Prostate gland (tissue), 2 donors: ENCODE results near the gene CFAP99. TPM values are rescaled to one million over a fixed set of nuclear protein-coding genes. Genes with fewer than 3 reads are reported as not detected.
A peak's percentile ranks its signal among the peaks of the same experiment; 100 is the strongest.

Experiments
- DNase-seq: peaks from one replicate; pipeline ENCODE4 v3.0.0-alpha.2; 2019; ENCODE audit warnings: low spot score
- H3K27ac ChIP-seq, 2 donors: fragments of 200-600 bp; sonication (generic); 2 replicates each; pipeline ENCODE4 v1.5.1; 2017 to 2019
- H3K27me3 ChIP-seq: fragments of 200-600 bp; sonication (generic); replicated peaks from 2 replicates; pipeline ENCODE4 v1.5.1; 2019; ENCODE audit not compliant: insufficient read depth
- H3K36me3 ChIP-seq, 2 donors: fragments of 200-600 bp; sonication (generic); 1 replicate in 1 of 2; 2 replicates in 1 of 2; pipeline versions ENCODE4 v1.5.1 to v1.8.1; 2017 to 2019
- H3K4me1 ChIP-seq: fragments of 200-600 bp; sonication (generic); replicated peaks from 2 replicates; pipeline ENCODE4 v1.5.1; 2019
- H3K4me3 ChIP-seq, 2 donors: fragments of 200-600 bp; sonication (generic); 2 replicates each; pipeline ENCODE4 v1.5.1; 2017 to 2019
- H3K9me3 ChIP-seq: fragments of 200-600 bp; sonication (generic); 2 replicates; pipeline ENCODE4 v1.5.1; 2017
- POLR2A ChIP-seq: fragments of 450-650 bp; IDR thresholded peaks from one replicate; pipeline ENCODE4 v1.6.1; 2016; ENCODE audit warnings: antibody characterized with exemption, mild to moderate bottlenecking
- POLR2AphosphoS5 ChIP-seq: sonication (generic); formaldehyde crosslinking; IDR thresholded peaks from one replicate; pipeline ENCODE4 v1.6.1; 2017; ENCODE audit warnings: antibody characterized with exemption
- WGBS: methylation state at CpG from one replicate; pipeline ENCODE4 v1.1.5; 2018; 5-methylcytosine and 5-hydroxymethylcytosine counted together
- intact Hi-C: fragments of 100-400 bp; cut with DNase I; formaldehyde crosslinking; loops from one replicate; pipeline ENCODE4 v1.14.2; 2022
- total RNA-seq, 2 donors: library from RNA; depleted of rRNA; stranded (reverse); fragments of >200 nt; gene quantifications; one replicate each; pipeline ENCODE4 v1.1.0, GENCODE V29; 2016
- TF ChIP-seq, protein P1 (sequence below), 4 experiments: fragments of 200-600 bp in 2 of 4; fragments of 450-650 bp in 2 of 4; sonication (generic) in 2 of 4; IDR thresholded peaks; 1 replicate in 3 of 4; 2 replicates in 1 of 4; pipeline ENCODE4 v1.5.1; 2016 to 2019; ENCODE audit warnings: antibody characterized with exemption in 4 of 4, mild to moderate bottlenecking in 2 of 4, moderate library complexity in 2 of 4

The CFAP99 gene
- total RNA-seq, 2 donors from 2014 or later: 0.18 to 7.4 TPM

DNA sequence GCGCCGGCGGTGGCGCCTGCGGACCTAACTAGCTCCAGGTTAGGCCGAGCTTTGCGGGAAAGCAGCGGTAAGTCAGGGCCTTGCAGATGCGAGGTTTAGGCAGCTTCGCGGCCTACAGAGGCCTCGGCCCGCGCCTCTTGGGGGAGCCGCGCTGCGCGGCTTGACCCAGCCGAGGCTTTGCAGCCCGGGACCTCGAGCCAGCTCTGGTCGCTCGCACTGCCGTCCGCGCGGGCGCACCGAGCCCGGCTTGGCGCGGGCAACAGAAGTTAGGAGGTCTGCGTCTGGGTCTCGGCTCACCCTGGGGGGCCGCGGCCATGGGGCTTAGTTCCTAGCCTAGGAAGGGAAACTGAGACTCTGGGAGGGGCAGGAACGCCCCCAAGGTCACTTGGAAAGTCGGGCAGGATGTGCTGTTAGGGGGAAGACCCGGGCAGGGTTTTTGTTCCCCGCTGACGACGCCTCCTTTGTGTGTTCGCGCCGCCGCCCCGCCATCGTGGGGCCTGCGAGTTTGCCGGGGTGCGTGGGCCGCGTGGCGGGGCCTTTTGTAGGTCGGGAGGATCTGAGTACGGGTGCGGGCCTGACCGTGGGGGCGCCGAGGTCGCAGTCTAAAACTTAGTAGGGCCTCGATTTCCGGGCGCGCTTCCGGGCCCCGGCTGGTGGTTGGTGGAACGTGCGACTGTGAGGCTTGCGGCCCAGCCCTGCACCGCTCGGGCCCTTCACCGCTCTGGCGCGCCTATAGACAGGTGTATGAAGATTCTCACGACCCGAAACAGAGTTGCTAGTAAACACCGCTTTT, 50.6 kb downstream of the CFAP99 start:
- intact Hi-C loops: loop anchor here (5.0 to 10.0 kb wide), 2 partner anchors 52 to 395 kb away; partner anchors contain the start of genes CFAP99 and ZFYVE28
- Histone ChIP-seq H3K4me1 (no peaks in the 10 kb centered on the region), H3K36me3 (no peaks in the 10 kb centered on the region), H3K27me3 (no peaks in the 10 kb centered on the region), H3K9me3 (no peaks in the 10 kb centered on the region), H3K4me3 (peak overlapping the region; percentile 91 to 92), H3K27ac (peak overlapping the region; percentile 87 to 93)
- TF ChIP-seq, protein P1, sequence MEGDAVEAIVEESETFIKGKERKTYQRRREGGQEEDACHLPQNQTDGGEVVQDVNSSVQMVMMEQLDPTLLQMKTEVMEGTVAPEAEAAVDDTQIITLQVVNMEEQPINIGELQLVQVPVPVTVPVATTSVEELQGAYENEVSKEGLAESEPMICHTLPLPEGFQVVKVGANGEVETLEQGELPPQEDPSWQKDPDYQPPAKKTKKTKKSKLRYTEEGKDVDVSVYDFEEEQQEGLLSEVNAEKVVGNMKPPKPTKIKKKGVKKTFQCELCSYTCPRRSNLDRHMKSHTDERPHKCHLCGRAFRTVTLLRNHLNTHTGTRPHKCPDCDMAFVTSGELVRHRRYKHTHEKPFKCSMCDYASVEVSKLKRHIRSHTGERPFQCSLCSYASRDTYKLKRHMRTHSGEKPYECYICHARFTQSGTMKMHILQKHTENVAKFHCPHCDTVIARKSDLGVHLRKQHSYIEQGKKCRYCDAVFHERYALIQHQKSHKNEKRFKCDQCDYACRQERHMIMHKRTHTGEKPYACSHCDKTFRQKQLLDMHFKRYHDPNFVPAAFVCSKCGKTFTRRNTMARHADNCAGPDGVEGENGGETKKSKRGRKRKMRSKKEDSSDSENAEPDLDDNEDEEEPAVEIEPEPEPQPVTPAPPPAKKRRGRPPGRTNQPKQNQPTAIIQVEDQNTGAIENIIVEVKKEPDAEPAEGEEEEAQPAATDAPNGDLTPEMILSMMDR (IDR thresholded peaks at IDR 0.05): peak in 1 of 4 experiments; percentile 5
- no peak for TF ChIP-seq POLR2AphosphoS5
- under 1% methylated on average over 61 of the region's 78 CpGs for WGBS
- peak; percentile 23 for DNase-seq

DNA sequence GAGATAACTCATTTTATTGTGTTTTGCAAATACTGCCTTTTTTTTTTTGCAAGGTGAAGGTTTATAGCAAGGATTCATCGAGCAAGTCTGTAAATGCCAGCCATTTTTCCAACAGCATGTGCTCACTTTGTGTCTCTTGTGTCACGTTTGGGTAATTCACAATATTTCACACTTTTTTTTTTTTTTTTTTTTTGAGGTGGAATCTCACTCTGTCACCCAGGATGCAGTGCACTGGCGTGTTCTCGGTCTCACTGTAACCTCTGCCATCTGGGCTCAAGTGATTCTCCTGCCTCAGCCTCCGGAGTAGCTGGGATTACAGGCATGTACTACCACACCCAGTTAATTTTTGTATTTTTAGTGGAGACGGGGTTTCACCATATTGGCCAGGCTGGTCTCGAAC, 52.0 kb downstream of the CFAP99 start:
- Histone ChIP-seq H3K4me1 (no peaks in the 10 kb centered on the region), H3K9me3 (no peaks in the 10 kb centered on the region), H3K27me3 (no peaks in the 10 kb centered on the region), H3K4me3 (no peak overlapping the region), H3K36me3 (no peaks in the 10 kb centered on the region), H3K27ac (no peak overlapping the region)
- TF ChIP-seq, protein P1 (IDR thresholded peaks at IDR 0.05): no peak
- TF ChIP-seq POLR2A (no peak), POLR2AphosphoS5 (no peak)
- WGBS: 76% methylated on average over 7 of the region's 7 CpGs
- intact Hi-C loops: no loop called here
- no peak for DNase-seq

DNA sequence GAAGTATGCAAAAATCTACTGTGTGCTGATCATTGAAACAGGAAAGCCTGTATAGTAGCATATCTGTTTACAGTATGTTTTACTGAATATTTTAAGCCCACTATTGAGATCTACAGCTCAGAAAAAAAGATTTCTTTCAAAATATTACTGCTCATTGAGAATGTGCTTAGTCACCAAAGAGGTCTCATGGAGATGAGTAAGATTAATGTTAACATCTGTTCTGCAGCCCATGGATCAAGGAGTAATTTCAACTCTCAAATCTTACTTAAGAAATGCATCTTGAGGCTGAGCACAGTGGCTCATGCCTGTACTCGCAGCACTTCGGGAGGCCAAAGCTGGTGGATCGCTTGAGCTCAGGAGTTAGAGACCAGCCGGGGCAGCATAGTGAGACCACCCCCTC, 53.4 kb downstream of the CFAP99 start:
- Histone ChIP-seq H3K4me1 (no peaks in the 10 kb centered on the region), H3K27me3 (no peaks in the 10 kb centered on the region), H3K36me3 (no peaks in the 10 kb centered on the region), H3K4me3 (no peak overlapping the region), H3K27ac (no peak overlapping the region), H3K9me3 (no peaks in the 10 kb centered on the region)
- TF ChIP-seq, protein P1 (IDR thresholded peaks at IDR 0.05): no peak
- TF ChIP-seq POLR2A (no peak), POLR2AphosphoS5 (no peak)
- intact Hi-C loops: no loop called here
- no peak for DNase-seq
- 100% methylated on average over 4 of the region's 4 CpGs for WGBS

DNA sequence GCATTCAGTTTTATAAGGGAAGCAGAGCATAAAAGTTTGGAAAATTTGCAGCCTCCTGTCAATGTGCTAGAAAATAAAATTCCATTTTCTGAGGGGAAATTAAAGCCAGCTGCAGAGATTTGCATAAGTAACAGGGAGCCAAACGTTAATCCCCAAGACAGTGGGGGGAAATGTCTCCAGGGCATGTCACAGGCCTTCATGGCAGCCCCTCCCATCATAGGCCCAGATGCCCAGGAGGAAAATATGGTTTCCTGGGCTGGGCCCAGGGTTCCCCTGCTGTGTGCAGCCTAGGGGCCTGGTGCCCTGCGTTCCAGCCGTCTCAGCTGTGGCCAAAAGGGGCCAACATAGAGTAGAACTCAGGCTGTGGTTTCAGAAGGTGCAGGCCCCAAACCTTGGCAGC, 59.5 kb downstream of the CFAP99 start:
- Histone ChIP-seq H3K4me1 (peaks cover 7% of the 10 kb centered on the region), H3K27me3 (no peaks in the 10 kb centered on the region), H3K4me3 (no peak overlapping the region), H3K36me3 (no peaks in the 10 kb centered on the region), H3K27ac (no peak overlapping the region), H3K9me3 (no peaks in the 10 kb centered on the region)
- no peak for DNase-seq
- TF ChIP-seq, protein P1 (IDR thresholded peaks at IDR 0.05): no peak
- TF ChIP-seq POLR2A (no peak), POLR2AphosphoS5 (no peak)
- intact Hi-C loops: no loop called here
- 56% methylated on average over 3 of the region's 3 CpGs for WGBS

DNA sequence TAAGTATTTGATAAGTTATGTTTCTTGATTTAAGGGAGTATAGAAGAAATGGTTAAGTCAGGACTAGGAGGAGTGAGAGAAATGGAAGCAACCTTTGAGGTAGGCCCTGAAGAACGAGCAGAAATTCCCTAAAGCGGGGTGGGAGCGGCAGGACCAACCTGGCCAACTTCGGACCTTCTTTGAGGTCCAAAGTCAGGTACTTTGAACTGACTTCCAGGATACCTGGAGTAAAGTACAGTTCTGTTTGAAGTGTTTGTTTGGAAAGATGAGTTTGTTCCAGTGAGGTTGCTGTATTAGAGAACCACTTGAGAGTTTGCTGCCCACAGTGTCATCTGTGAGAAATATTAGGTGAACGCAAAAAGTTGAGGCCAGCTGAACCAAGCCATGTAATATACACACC, 61.9 kb downstream of the CFAP99 start:
- DNase-seq: no peak
- Histone ChIP-seq H3K4me3 (no peak overlapping the region), H3K36me3 (no peaks in the 10 kb centered on the region), H3K27ac (no peak overlapping the region), H3K9me3 (no peaks in the 10 kb centered on the region), H3K27me3 (no peaks in the 10 kb centered on the region), H3K4me1 (peaks cover 7% of the 10 kb centered on the region)
- intact Hi-C loops: no loop called here
- WGBS: 89% methylated on average over 5 of the region's 5 CpGs
- TF ChIP-seq, protein P1 (IDR thresholded peaks at IDR 0.05): no peak
- no peak for TF ChIP-seq POLR2A
- TF ChIP-seq POLR2AphosphoS5: no peak
